ENCODE measurements around the gene TSPAN32. TPM values are rescaled to one million over a fixed set of nuclear protein-coding genes. Genes with fewer than 3 reads are reported as not detected.

Gene TSPAN32
- total RNA-seq, 1 experiment from 2014 or later, result not detected

- no TSS peak for BruUV-seq (replicated peaks)
- Histone ChIP-seq H3K4me2 (ENCODE audit: low read length) (no peak overlapping the region), H3K79me2 (ENCODE audit: insufficient read depth, low read length) (no peaks in the 10 kb centered on the region), H3K9me2 (ENCODE audit: insufficient read depth) (no peaks in the 10 kb centered on the region), H4K20me1 (ENCODE audit: insufficient read depth) (no peaks in the 10 kb centered on the region), H3K27ac (ENCODE audit: low read depth, low read length) (no peak overlapping the region), H3K4me1 (ENCODE audit: control insufficient read depth in 1 of 2, insufficient read depth in 2 of 2, low read length in 2 of 2) (no peaks in the 10 kb centered on the region), H2AFZ (ENCODE audit: low read depth, low read length, poor library complexity, severe bottlenecking) (no peak overlapping the region), H3K4me3 (replicated peaks in 1 of 2; ENCODE audit: low read depth in 1 of 2, low read length in 2 of 2) (no peak overlapping the region), H3K36me3 (ENCODE audit: control insufficient read depth in 1 of 2, insufficient read depth in 2 of 2, low read length in 2 of 2) (no peaks in the 10 kb centered on the region), H3K9me3 (ENCODE audit: control insufficient read depth in 1 of 2, insufficient read depth in 1 of 2, low read depth in 1 of 2, low read length in 2 of 2) (no peaks in the 10 kb centered on the region), H3K9ac (ENCODE audit: low read length) (no peak overlapping the region), H3K27me3 (ENCODE audit: insufficient read depth, low read length) (0 out of 2 replicates have a peak, but pooled peaks cover 5% of the 10 kb centered on the region)
- intact Hi-C loops (cut with micrococcal nuclease), result no loop called here
- CTCF ChIA-PET, result no interaction called here
- RAD21 ChIA-PET (ENCODE audit: low non-redundant PET in 1 of 2, low total read pairs in 2 of 2, uncharacterized antibody in 2 of 2, unreplicated experiment in 2 of 2), result no interaction called here
- DNase-seq (ENCODE audit: low read depth, low spot score) (no peak), ATAC-seq (no peak)
- POLR2A ChIA-PET, result interaction anchor here (2.8 kb wide), 1 partner anchor 10 kb away, joined by 14 read pairs; the partner anchor contains the start of gene CD81
- TF ChIP-seq CBX3 (IDR thresholded peaks at IDR 0.05; ENCODE audit: low read depth), result no peak
- no peak for TF ChIP-seq ZFX (IDR thresholded peaks at IDR 0.05)
- TF ChIP-seq CEBPB (IDR thresholded peaks at IDR 0.05; ENCODE audit: low read depth), result no peak
- no peak for TF ChIP-seq TCF7L2 (IDR thresholded peaks at IDR 0.05; ENCODE audit: borderline replicate concordance, extremely low read depth, insufficient read depth, insufficient read length)
- no peak for TF ChIP-seq SIN3A (IDR thresholded peaks at IDR 0.05; ENCODE audit: low read depth)
- TF ChIP-seq POLR2A (IDR thresholded peaks at IDR 0.05; ENCODE audit: borderline replicate concordance, extremely low read depth, insufficient read depth, insufficient read length), result no peak
- no peak for TF ChIP-seq ELF1 (IDR thresholded peaks at IDR 0.05; ENCODE audit: borderline replicate concordance, low read depth)
- no peak for TF ChIP-seq JUND (IDR thresholded peaks at IDR 0.05)
- no peak for TF ChIP-seq YY1 (IDR thresholded peaks at IDR 0.05; ENCODE audit: extremely low read depth, insufficient replicate concordance, low read depth, low read length)
- no peak for TF ChIP-seq EGR1 (IDR thresholded peaks at IDR 0.05; ENCODE audit: low read depth)
Observed at GRCh38 chr11:2367266-2368160, 65.7 kb downstream of the TSPAN32 start.

Other genes with a start within 250 kb of the TSPAN32 start
- 17.9 TPM for gene IGF2, start 162.6 kb upstream of the TSPAN32 start, total RNA-seq (2021; ENCODE audit: unreplicated experiment)
- 0.44 TPM for gene INS, start 140.8 kb upstream of the TSPAN32 start, total RNA-seq (2021; ENCODE audit: unreplicated experiment)
- gene TH, start 130.2 kb upstream of the TSPAN32 start, total RNA-seq (2021; ENCODE audit: unreplicated experiment), result not detected
- not detected for gene ASCL2, start 31.4 kb upstream of the TSPAN32 start, total RNA-seq (2021; ENCODE audit: unreplicated experiment)
- not detected for gene C11orf21, start 95 bp upstream of the TSPAN32 start, total RNA-seq (2021; ENCODE audit: unreplicated experiment)
- gene CD81, start 75.3 kb downstream of the TSPAN32 start, total RNA-seq (2021; ENCODE audit: unreplicated experiment), result 296 TPM
- 47.1 TPM for gene TSSC4, start 98.7 kb downstream of the TSPAN32 start, total RNA-seq (2021; ENCODE audit: unreplicated experiment)
- 0.07 TPM for gene TRPM5, start 142.5 kb downstream of the TSPAN32 start, total RNA-seq (2021; ENCODE audit: unreplicated experiment)
- gene KCNQ1, start 143.0 kb downstream of the TSPAN32 start, total RNA-seq (2021; ENCODE audit: unreplicated experiment), result 10.7 TPM

Data from HCT116 (cell line).